ENCODE measurements around the gene MAVS. TPM values are rescaled to one million over a fixed set of nuclear protein-coding genes. Genes with fewer than 3 reads are reported as not detected.

The MAVS gene
- total RNA-seq, 1 experiment from 2014 or later, result 24.2 TPM

GRCh38 chr20:3863317-3863716 is 16.7 kb downstream of the MAVS start:
- Histone ChIP-seq H2BK120ac (ENCODE audit: low read depth, low read length, poor library complexity, severe bottlenecking) (no peak overlapping the region), H3K9me3 (ENCODE audit: control insufficient read depth, low read depth, low read length) (no peaks in the 10 kb centered on the region), H3K79me1 (ENCODE audit: insufficient read depth, low read depth, low read length, poor library complexity, severe bottlenecking) (no peaks in the 10 kb centered on the region), H3K23me2 (ENCODE audit: insufficient read length, low read depth, low read length, poor library complexity, severe bottlenecking) (no peaks in the 10 kb centered on the region), H4K5ac (ENCODE audit: insufficient read length, low read depth, low read length) (no peak overlapping the region), H3K56ac (ENCODE audit: insufficient read length, low read depth, low read length) (no peak overlapping the region), H2BK20ac (ENCODE audit: low read depth, low read length, poor library complexity, severe bottlenecking) (no peak overlapping the region), H3T11ph (ENCODE audit: low read length) (no peak overlapping the region), H2AK5ac (ENCODE audit: insufficient read length, low read length) (no peak overlapping the region), H3K4me1 (ENCODE audit: insufficient read depth, low read length) (no peaks in the 10 kb centered on the region), H3K79me2 (ENCODE audit: insufficient read depth, low read length) (no peaks in the 10 kb centered on the region), H2BK15ac (ENCODE audit: low read depth, low read length) (no peak overlapping the region), H4K8ac (replicated peaks; ENCODE audit: insufficient read length, low read depth, low read length) (no peak overlapping the region), H4K91ac (ENCODE audit: insufficient read length, low read depth, low read length) (no peak overlapping the region), H3K23ac (ENCODE audit: insufficient read length, low read depth, low read length) (no peak overlapping the region), H3K4me2 (ENCODE audit: insufficient read depth, insufficient read length, low read length) (no peak overlapping the region), H3K14ac (ENCODE audit: insufficient read depth, low read length) (no peak overlapping the region), H3K9ac (ENCODE audit: extremely low read depth, insufficient read length, low read length) (no peak overlapping the region), H4K20me1 (ENCODE audit: control insufficient read depth, insufficient read depth, insufficient read length) (no peaks in the 10 kb centered on the region), H2BK5ac (ENCODE audit: insufficient read length, low read length) (no peak overlapping the region), H3K4ac (ENCODE audit: low read depth, low read length) (no peak overlapping the region), H3K27ac (ENCODE audit: insufficient read length, low read depth, low read length) (no peak overlapping the region), H2AFZ (ENCODE audit: low read length) (no peak overlapping the region), H2BK12ac (ENCODE audit: insufficient read length, low read depth, low read length) (no peak overlapping the region), H3K18ac (ENCODE audit: insufficient read length, low read depth, low read length) (no peak overlapping the region), H3K27me3 (ENCODE audit: insufficient read depth, low read length) (no peaks in the 10 kb centered on the region)
- Mint-ChIP-seq H3K4me1 (no peaks in the 10 kb centered on the region), H3K27ac (no peak overlapping the region), H3K9me3 (peaks cover 0 to 4% of the 10 kb centered on the region in 2 experiments; a peak in 3 of 5 replicates), H3K4me3 (no peak overlapping the region), H3K27me3 (ENCODE audit: low read depth) (no peaks in the 10 kb centered on the region; the same call in 1 of the 2 replicates), H3K36me3 (ENCODE audit: insufficient read depth in 1 of 3, low read depth in 3 of 3) (peaks cover 33 to 72% (median 54%) of the 10 kb centered on the region in 3 experiments)
- no peak for DNase-seq
- WGBS (ENCODE audit: extremely low coverage, insufficient read length, low lambda C conversion rate), result no CpG with 5 or more reads among the region's 7 CpGs
- TF ChIP-seq CTCF (conservative IDR thresholded peaks at IDR 0.05), result no peak
